MM.1S (cell line): ENCODE measurements around the gene OBP2B.
"Not testable (repeated sequence)": the region's sequence is repeated elsewhere in the genome, so short reads cannot be mapped to it uniquely, and the experiment has no call there.

Source experiments
- DNase-seq: peaks from one replicate; pipeline ENCODE4 v3.0.0-alpha.2; 2015
- H2AFZ ChIP-seq: fragments of 300-600 bp; sonication (generic); 2 replicates; pipeline ENCODE4 v1.6.0; 2016; ENCODE audit warnings: antibody characterized with exemption, low read length
- H3F3A ChIP-seq: fragments of 300-600 bp; sonication (generic); 2 replicates; pipeline ENCODE4 v1.6.1; 2016; ENCODE audit warnings: mild to moderate bottlenecking, antibody characterized with exemption, low read length, moderate library complexity, mixed read lengths; ENCODE audit not compliant: insufficient read depth
- H3K27ac ChIP-seq: fragments of 300-600 bp; sonication (generic); 2 replicates; pipeline ENCODE4 v1.5.1; 2016; ENCODE audit warnings: mild to moderate bottlenecking, low read length
- H3K27me3 ChIP-seq: fragments of 300-600 bp; sonication (generic); replicated peaks from 2 replicates; pipeline ENCODE4 v1.6.0; 2016; ENCODE audit warnings: low read length; ENCODE audit not compliant: insufficient read depth
- H3K36me3 ChIP-seq: fragments of 300-600 bp; sonication (generic); replicated peaks from 2 replicates; pipeline ENCODE4 v1.6.1; 2016; ENCODE audit warnings: mild to moderate bottlenecking, low read length, mixed read lengths; ENCODE audit not compliant: insufficient read depth
- H3K4me1 ChIP-seq: fragments of 300-600 bp; sonication (generic); 2 replicates; pipeline ENCODE4 v1.6.1; 2016; ENCODE audit warnings: low read length, mixed read lengths
- H3K4me2 ChIP-seq: fragments of 300-600 bp; sonication (generic); 2 replicates; pipeline ENCODE4 v1.6.0; 2016; ENCODE audit warnings: low read depth, low read length
- H3K4me3 ChIP-seq: fragments of 300-600 bp; sonication (generic); 2 replicates; pipeline ENCODE4 v1.5.1; 2016; ENCODE audit warnings: low read length, mixed read lengths
- H3K79me2 ChIP-seq: fragments of 300-600 bp; sonication (generic); 2 replicates; pipeline ENCODE4 v1.6.1; 2016; ENCODE audit warnings: mixed run types, low read length, mixed read lengths
- H3K9ac ChIP-seq: fragments of 300-600 bp; sonication (generic); 2 replicates; pipeline ENCODE4 v1.6.1; 2016; ENCODE audit warnings: low read length, mixed read lengths
- H3K9me2 ChIP-seq: fragments of 300-600 bp; sonication (generic); replicated peaks from 2 replicates; pipeline ENCODE4 v1.6.1; 2016; ENCODE audit warnings: mild to moderate bottlenecking, low read length, mixed read lengths; ENCODE audit not compliant: insufficient read depth
- H3K9me3 ChIP-seq: fragments of 300-600 bp; sonication (generic); replicated peaks from 2 replicates; pipeline ENCODE4 v1.6.1; 2016; ENCODE audit warnings: mild to moderate bottlenecking, low read length, mixed read lengths; ENCODE audit not compliant: insufficient read depth
- H4K20me1 ChIP-seq: fragments of 300-600 bp; sonication (generic); 2 replicates; pipeline ENCODE4 v1.6.1; 2016; ENCODE audit warnings: mild to moderate bottlenecking, low read length, moderate library complexity, mixed read lengths; ENCODE audit not compliant: insufficient read depth
- EZH2 ChIP-seq: fragments of 300-600 bp; sonication (generic); optimal IDR thresholded peaks from 2 replicates; pipeline ENCODE3; 2017; ENCODE audit warnings: low read depth, mild to moderate bottlenecking, antibody characterized with exemption, low read length, mixed read lengths
- EZH2phosphoT487 ChIP-seq: fragments of 300-600 bp; sonication (generic); IDR thresholded peaks from 2 replicates; pipeline ENCODE4 v1.6.1; 2018; ENCODE audit warnings: antibody characterized with exemption, low read length
- TF ChIP-seq, protein P1 (sequence below): fragments of 300-600 bp; sonication (generic); IDR thresholded peaks from 2 replicates; pipeline ENCODE4 v1.5.1; 2016; ENCODE audit warnings: antibody characterized with exemption, low read length, mixed read lengths

OBP2B gene

DNA sequence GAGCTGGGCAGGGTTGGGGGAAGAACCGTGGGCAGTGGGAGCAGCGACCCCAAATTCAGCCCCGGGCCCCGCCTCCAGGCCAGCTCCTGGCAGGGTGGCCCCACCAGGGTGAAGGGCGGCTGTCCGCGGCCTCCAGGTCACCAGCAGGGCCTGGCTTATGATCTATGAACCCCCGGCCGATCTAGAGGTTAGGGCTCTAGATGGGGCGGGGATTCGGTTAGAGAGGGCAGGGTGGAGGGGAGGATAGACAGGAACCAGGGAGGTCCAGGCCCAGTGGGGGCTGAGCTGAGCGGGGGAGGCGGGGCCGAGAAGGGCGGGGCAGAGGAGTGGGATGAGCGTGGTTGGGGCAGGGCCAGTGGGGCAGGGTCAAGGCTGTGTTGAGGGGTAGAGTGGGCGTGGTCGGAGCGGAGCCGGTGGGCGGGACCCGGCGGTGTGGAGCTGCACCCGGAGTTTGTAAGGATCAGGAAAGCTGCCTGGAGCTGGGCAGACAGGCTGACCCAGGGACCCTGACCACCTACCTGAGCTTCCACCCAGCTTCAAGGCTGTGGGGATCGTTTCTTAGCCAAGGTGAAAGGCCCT lies 29.3 kb upstream of the OBP2B start:
- Histone ChIP-seq H2AFZ (no peak overlapping the region), H3K4me3 (no peak overlapping the region), H3K27me3 (peaks cover 95% of the 10 kb centered on the region), H3F3A (no peaks in the 10 kb centered on the region), H3K27ac (no peak overlapping the region), H3K9ac (no peak overlapping the region), H4K20me1 (no peaks in the 10 kb centered on the region), H3K36me3 (no peaks in the 10 kb centered on the region), H3K9me3 (no peaks in the 10 kb centered on the region), H3K4me2 (no peak overlapping the region), H3K79me2 (no peaks in the 10 kb centered on the region), H3K4me1 (no peaks in the 10 kb centered on the region), H3K9me2 (no peaks in the 10 kb centered on the region)
- no peak for DNase-seq
- no peak for TF ChIP-seq EZH2
- TF ChIP-seq, protein P1, sequence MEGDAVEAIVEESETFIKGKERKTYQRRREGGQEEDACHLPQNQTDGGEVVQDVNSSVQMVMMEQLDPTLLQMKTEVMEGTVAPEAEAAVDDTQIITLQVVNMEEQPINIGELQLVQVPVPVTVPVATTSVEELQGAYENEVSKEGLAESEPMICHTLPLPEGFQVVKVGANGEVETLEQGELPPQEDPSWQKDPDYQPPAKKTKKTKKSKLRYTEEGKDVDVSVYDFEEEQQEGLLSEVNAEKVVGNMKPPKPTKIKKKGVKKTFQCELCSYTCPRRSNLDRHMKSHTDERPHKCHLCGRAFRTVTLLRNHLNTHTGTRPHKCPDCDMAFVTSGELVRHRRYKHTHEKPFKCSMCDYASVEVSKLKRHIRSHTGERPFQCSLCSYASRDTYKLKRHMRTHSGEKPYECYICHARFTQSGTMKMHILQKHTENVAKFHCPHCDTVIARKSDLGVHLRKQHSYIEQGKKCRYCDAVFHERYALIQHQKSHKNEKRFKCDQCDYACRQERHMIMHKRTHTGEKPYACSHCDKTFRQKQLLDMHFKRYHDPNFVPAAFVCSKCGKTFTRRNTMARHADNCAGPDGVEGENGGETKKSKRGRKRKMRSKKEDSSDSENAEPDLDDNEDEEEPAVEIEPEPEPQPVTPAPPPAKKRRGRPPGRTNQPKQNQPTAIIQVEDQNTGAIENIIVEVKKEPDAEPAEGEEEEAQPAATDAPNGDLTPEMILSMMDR = no peak
- TF ChIP-seq EZH2phosphoT487 = no peak

DNA sequence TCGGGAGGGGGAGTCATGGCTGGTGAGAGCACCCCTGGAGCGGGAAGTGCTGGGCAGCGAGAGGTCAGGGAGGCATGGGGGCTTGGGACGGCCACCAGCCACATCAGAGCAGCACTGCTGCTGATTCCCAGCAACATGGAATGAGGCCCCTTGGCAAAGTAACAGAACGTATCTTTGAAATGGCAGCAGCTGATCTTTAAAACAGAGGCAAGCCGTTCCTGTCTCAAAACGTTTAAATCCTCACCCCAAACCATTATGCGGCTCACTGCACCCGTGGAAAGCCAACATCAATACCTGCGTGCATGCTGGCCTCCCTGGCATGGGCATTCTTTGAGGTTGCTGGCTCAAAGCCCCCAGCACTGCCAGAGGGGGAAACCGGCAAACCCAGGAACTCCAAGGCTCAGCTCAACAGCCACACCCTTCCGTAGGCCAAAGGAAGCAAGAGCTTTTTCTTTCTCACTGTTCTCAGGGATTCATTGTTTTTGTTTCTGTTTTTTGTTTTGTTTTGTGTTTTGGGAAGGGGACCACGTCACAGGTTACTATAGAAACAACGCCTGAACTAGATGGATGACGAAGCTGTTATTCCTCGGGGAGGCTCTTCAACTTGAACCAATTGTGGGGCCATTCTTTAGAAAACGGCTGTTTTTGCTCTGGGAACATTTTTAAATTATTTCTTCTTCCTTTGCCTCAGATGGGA lies 28.1 kb upstream of the OBP2B start:
- Histone ChIP-seq H3K79me2 (no peaks in the 10 kb centered on the region), H3K9me3 (no peaks in the 10 kb centered on the region), H3K4me1 (no peaks in the 10 kb centered on the region), H3K27ac (no peak overlapping the region), H3K9ac (no peak overlapping the region), H3K4me2 (no peak overlapping the region), H4K20me1 (no peaks in the 10 kb centered on the region), H2AFZ (no peak overlapping the region), H3K9me2 (no peaks in the 10 kb centered on the region), H3K4me3 (no peak overlapping the region), H3F3A (no peaks in the 10 kb centered on the region), H3K36me3 (no peaks in the 10 kb centered on the region), H3K27me3 (peaks cover 93% of the 10 kb centered on the region)
- DNase-seq = no peak
- TF ChIP-seq EZH2 (no peak), EZH2phosphoT487 (no peak)
- TF ChIP-seq, protein P1 = no peak

DNA sequence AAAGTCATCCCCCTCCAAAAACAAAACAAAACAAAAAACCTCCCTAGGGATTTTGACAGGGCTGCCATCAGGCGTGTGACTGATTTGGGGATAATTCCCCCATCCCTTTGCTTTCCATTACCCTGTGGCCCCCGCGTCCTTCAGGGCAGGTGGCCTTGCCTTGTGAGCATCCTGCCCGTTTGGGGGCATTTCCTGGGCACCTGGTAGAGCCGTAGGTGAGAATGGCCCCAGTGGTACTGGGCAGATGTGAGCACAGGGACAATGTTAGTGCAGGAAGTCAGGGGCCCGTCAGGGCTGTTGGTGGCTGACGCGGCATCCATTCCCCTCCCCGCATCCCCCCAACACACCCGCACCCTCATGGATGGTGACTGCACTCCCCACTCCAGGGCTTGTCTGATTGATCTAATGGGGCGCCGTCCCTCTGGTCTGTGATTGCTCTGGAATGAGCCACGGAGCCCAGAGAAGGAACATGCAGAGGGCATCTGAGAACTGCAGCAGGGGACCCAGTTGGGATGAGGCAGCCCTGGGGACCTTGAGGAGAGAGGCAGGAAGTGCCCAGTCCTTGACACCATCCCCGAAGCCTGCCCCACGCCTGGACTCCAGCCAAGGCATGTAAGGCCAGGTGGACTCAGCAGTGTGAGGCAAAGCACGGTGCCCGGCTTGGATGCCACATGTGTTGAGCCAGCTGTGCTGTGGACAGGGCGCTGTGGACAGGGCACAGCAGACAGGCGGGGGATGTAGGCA lies 27.4 kb upstream of the OBP2B start:
- not testable (repeated sequence) for H3K9ac ChIP-seq, H4K20me1 ChIP-seq, H3K4me2 ChIP-seq, H3K27ac ChIP-seq, H3K9me3 ChIP-seq, H2AFZ ChIP-seq, H3F3A ChIP-seq, H3K4me1 ChIP-seq, H3K79me2 ChIP-seq, DNase-seq, H3K9me2 ChIP-seq, H3K4me3 ChIP-seq, H3K36me3 ChIP-seq
- peaks cover 93% of the 10 kb centered on the region for H3K27me3 ChIP-seq
